Central memory CD8-positive, alpha-beta T cell (primary cell): ENCODE results near the gene KPNA6.

Source experiments
- ATAC-seq: fragments of 150-1000 bp; cut with Tn5 transposase; replicated peaks from 2 replicates; pipeline ENCODE4 v1.10.0; 2022; ENCODE audit warnings: mild to moderate bottlenecking, moderate FRiP score, moderate number of reproducible peaks; ENCODE audit not compliant: poor library complexity, severe bottlenecking; ENCODE audit errors: extremely low read depth
- DNase-seq, 2 donors: peaks; one replicate each; pipeline ENCODE4 v3.0.0; 2021; ENCODE audit warnings: low spot score in 2 of 2
- H3K27ac Mint-ChIP-seq: one replicate; pipeline ENCODE4 v1.8.0; 2022; ENCODE audit warnings: low read depth, mild to moderate bottlenecking, moderate library complexity, mixed read lengths
- H3K27me3 Mint-ChIP-seq: one replicate; pipeline ENCODE4 v1.8.0; 2022; ENCODE audit warnings: mixed read lengths
- H3K36me3 Mint-ChIP-seq: one replicate; pipeline ENCODE4 v1.8.0; 2022; ENCODE audit warnings: mild to moderate bottlenecking, moderate library complexity, mixed read lengths; ENCODE audit not compliant: insufficient read depth
- H3K4me1 Mint-ChIP-seq: one replicate; pipeline ENCODE4 v1.8.0; 2022; ENCODE audit warnings: mixed read lengths
- H3K4me3 Mint-ChIP-seq: one replicate; pipeline ENCODE4 v1.8.0; 2022; ENCODE audit warnings: mild to moderate bottlenecking, moderate library complexity, mixed read lengths
- H3K9me3 Mint-ChIP-seq: one replicate; pipeline ENCODE4 v1.8.0; 2022; ENCODE audit warnings: mixed read lengths

KPNA6 gene

GRCh38 chr1:32221581-32221979 lies 113.7 kb downstream of the KPNA6 start:
- Mint-ChIP-seq H3K27ac (peak overlapping the region; percentile 95), H3K27me3 (no peaks in the 10 kb centered on the region), H3K9me3 (no peaks in the 10 kb centered on the region), H3K4me1 (peaks cover 24% of the 10 kb centered on the region), H3K4me3 (peak overlapping the region; percentile 88), H3K36me3 (peaks cover 35% of the 10 kb centered on the region)
- no peak for DNase-seq
- ATAC-seq = no peak

- ATAC-seq = peak; percentile 95
- no peaks in the 10 kb centered on the region for H3K9me3 Mint-ChIP-seq
- H3K27ac Mint-ChIP-seq = peak within 1 kb of the TSS; percentile 95
- peaks cover 24% of the 10 kb centered on the region for H3K4me1 Mint-ChIP-seq
- H3K27me3 Mint-ChIP-seq = no peaks in the 10 kb centered on the region
- H3K4me3 Mint-ChIP-seq = peak within 1 kb of the TSS; percentile 88
- peak; percentile 80 to 84 for DNase-seq
- H3K36me3 Mint-ChIP-seq = peaks cover 38% of the 10 kb centered on the region
Observed at GRCh38 chr1:32221980-32222755, 114.3 kb downstream of the KPNA6 start, which contains the start of the genes EIF3I and TMEM234. TSS of gene EIF3I (plus strand) at chr1:32222407. CDS start at chr1:32222442, 35 bp downstream. TSS of gene TMEM234 (minus strand) at chr1:32222353. CDS start at chr1:32222322, 31 bp downstream.

GRCh38 chr1:32223683-32224082 lies 115.8 kb downstream of the KPNA6 start:
- Mint-ChIP-seq H3K4me1 (peaks cover 30% of the 10 kb centered on the region), H3K9me3 (no peaks in the 10 kb centered on the region), H3K4me3 (peak overlapping the region; percentile 49), H3K27ac (no peak overlapping the region), H3K27me3 (no peaks in the 10 kb centered on the region), H3K36me3 (peaks cover 49% of the 10 kb centered on the region)
- ATAC-seq (no peak), DNase-seq (no peak)

- Mint-ChIP-seq H3K4me3 (peak overlapping the region; percentile 49), H3K36me3 (peaks cover 53% of the 10 kb centered on the region), H3K4me1 (peaks cover 30% of the 10 kb centered on the region), H3K27me3 (no peaks in the 10 kb centered on the region), H3K9me3 (no peaks in the 10 kb centered on the region), H3K27ac (no peak overlapping the region)
- DNase-seq (no peak), ATAC-seq (no peak)
Observed at GRCh38 chr1:32224285-32224684, 116.4 kb downstream of the KPNA6 start.
